ENCODE measurements around the gene KIZ.

- TF ChIP-seq EZH2 (IDR thresholded peaks at IDR 0.05; ENCODE audit: borderline replicate concordance, low read length): no peak
- no peak for TF ChIP-seq CTCF (conservative IDR thresholded peaks at IDR 0.05 in 1 of 2, IDR thresholded peaks at IDR 0.05 in 1 of 2; ENCODE audit: extremely low read depth in 1 of 2, insufficient read depth in 1 of 2, low read depth in 1 of 2, low read length in 2 of 2)
Observed at GRCh38 chr20:21089391-21089790, 36.5 kb upstream of the KIZ start.

Measured in mammary epithelial cell (primary cell).